ENCODE data around the gene KAZN. TPM values are rescaled to one million over a fixed set of nuclear protein-coding genes. Genes with fewer than 3 reads are reported as not detected.

KAZN gene
- total RNA-seq, 1 donor from 2014 or later = 3.7 TPM

- Histone ChIP-seq H3K9ac (ENCODE audit: low read depth in 1 of 3, low read length in 3 of 3) (no peak overlapping the region), H3K36me3 (ENCODE audit: control insufficient read depth in 3 of 3, insufficient read depth in 3 of 3, low read length in 3 of 3) (no peaks in the 10 kb centered on the region), H3K27ac (ENCODE audit: low read depth, low read length) (no peak overlapping the region), H3K27me3 (ENCODE audit: control insufficient read depth in 3 of 3, insufficient read depth in 3 of 3, low read length in 3 of 3) (peaks cover 3 to 9% (median 7%) of the 10 kb centered on the region in 3 donors), H3K4me1 (ENCODE audit: control insufficient read depth in 3 of 3, insufficient read depth in 3 of 3, low read length in 3 of 3) (no peaks in the 10 kb centered on the region), H3K9me3 (ENCODE audit: control insufficient read depth in 3 of 3, low read length in 3 of 3) (no peaks in the 10 kb centered on the region), H3K4me3 (ENCODE audit: low read length in 3 of 3) (no peak overlapping the region)
Measured at GRCh38 chr1:14795589-14795988, 197.1 kb downstream of the KAZN start.

GRCh38 chr1:14800014-14800413 is 201.5 kb downstream of the KAZN start:
- Histone ChIP-seq H3K9ac (ENCODE audit: low read depth in 1 of 3, low read length in 3 of 3) (no peak overlapping the region), H3K9me3 (ENCODE audit: control insufficient read depth in 3 of 3, low read length in 3 of 3) (peaks cover 0 to under 1% (median 0%) of the 10 kb centered on the region in 3 donors), H3K4me1 (ENCODE audit: control insufficient read depth in 3 of 3, insufficient read depth in 3 of 3, low read length in 3 of 3) (no peaks in the 10 kb centered on the region), H3K36me3 (ENCODE audit: control insufficient read depth in 3 of 3, insufficient read depth in 3 of 3, low read length in 3 of 3) (no peaks in the 10 kb centered on the region), H3K27ac (ENCODE audit: low read depth, low read length) (no peak overlapping the region), H3K4me3 (ENCODE audit: low read length in 3 of 3) (no peak overlapping the region), H3K27me3 (ENCODE audit: control insufficient read depth in 3 of 3, insufficient read depth in 3 of 3, low read length in 3 of 3) (peaks cover 0 to 10% (median 0%) of the 10 kb centered on the region in 3 donors)

- Histone ChIP-seq H3K4me1 (ENCODE audit: control insufficient read depth in 3 of 3, insufficient read depth in 3 of 3, low read length in 3 of 3) (no peaks in the 10 kb centered on the region), H3K27me3 (ENCODE audit: control insufficient read depth in 3 of 3, insufficient read depth in 3 of 3, low read length in 3 of 3) (peaks cover 0 to 10% (median 0%) of the 10 kb centered on the region in 3 donors), H3K36me3 (ENCODE audit: control insufficient read depth in 3 of 3, insufficient read depth in 3 of 3, low read length in 3 of 3) (no peaks in the 10 kb centered on the region), H3K9me3 (ENCODE audit: control insufficient read depth in 3 of 3, low read length in 3 of 3) (peaks cover 0 to 2% (median 0%) of the 10 kb centered on the region in 3 donors), H3K9ac (ENCODE audit: low read depth in 1 of 3, low read length in 3 of 3) (no peak overlapping the region), H3K27ac (ENCODE audit: low read depth, low read length) (no peak overlapping the region), H3K4me3 (ENCODE audit: low read length in 3 of 3) (no peak overlapping the region)
Measured at GRCh38 chr1:14800500-14801076, 202.1 kb downstream of the KAZN start.

- Histone ChIP-seq H3K4me3 (ENCODE audit: low read length in 3 of 3) (no peak overlapping the region), H3K9me3 (ENCODE audit: control insufficient read depth in 3 of 3, low read length in 3 of 3) (peaks cover 8 to 19% (median 8%) of the 10 kb centered on the region in 3 donors), H3K27ac (ENCODE audit: low read depth, low read length) (no peak overlapping the region), H3K36me3 (ENCODE audit: control insufficient read depth in 3 of 3, insufficient read depth in 3 of 3, low read length in 3 of 3) (no peaks in the 10 kb centered on the region), H3K9ac (ENCODE audit: low read depth in 1 of 3, low read length in 3 of 3) (no peak overlapping the region), H3K4me1 (ENCODE audit: control insufficient read depth in 3 of 3, insufficient read depth in 3 of 3, low read length in 3 of 3) (no peaks in the 10 kb centered on the region), H3K27me3 (ENCODE audit: control insufficient read depth in 3 of 3, insufficient read depth in 3 of 3, low read length in 3 of 3) (peaks cover 0 to 10% (median 0%) of the 10 kb centered on the region in 3 donors)
Measured at GRCh38 chr1:14803002-14803789, 204.7 kb downstream of the KAZN start.

GRCh38 chr1:14804626-14805025 is 206.1 kb downstream of the KAZN start:
- H3K4me1 ChIP-seq (ENCODE audit: control insufficient read depth in 3 of 3, insufficient read depth in 3 of 3, low read length in 3 of 3) = no peaks in the 10 kb centered on the region
- no peak overlapping the region for H3K9ac ChIP-seq (ENCODE audit: low read depth in 1 of 3, low read length in 3 of 3)
- peaks cover 8 to 21% (median 8%) of the 10 kb centered on the region in 3 donors for H3K9me3 ChIP-seq (ENCODE audit: control insufficient read depth in 3 of 3, low read length in 3 of 3)
- H3K27me3 ChIP-seq (ENCODE audit: control insufficient read depth in 3 of 3, insufficient read depth in 3 of 3, low read length in 3 of 3) = peaks cover 0 to 10% (median 0%) of the 10 kb centered on the region in 3 donors
- no peaks in the 10 kb centered on the region for H3K36me3 ChIP-seq (ENCODE audit: control insufficient read depth in 3 of 3, insufficient read depth in 3 of 3, low read length in 3 of 3)
- no peak overlapping the region for H3K27ac ChIP-seq (ENCODE audit: low read depth, low read length)
- no peak overlapping the region for H3K4me3 ChIP-seq (ENCODE audit: low read length in 3 of 3)

- peaks cover 0 to 10% (median 0%) of the 10 kb centered on the region in 3 donors for H3K27me3 ChIP-seq (ENCODE audit: control insufficient read depth in 3 of 3, insufficient read depth in 3 of 3, low read length in 3 of 3)
- H3K4me3 ChIP-seq (ENCODE audit: low read length in 3 of 3) = no peak overlapping the region
- H3K27ac ChIP-seq (ENCODE audit: low read depth, low read length) = no peak overlapping the region
- peaks cover 8 to 21% (median 8%) of the 10 kb centered on the region in 3 donors for H3K9me3 ChIP-seq (ENCODE audit: control insufficient read depth in 3 of 3, low read length in 3 of 3)
- no peaks in the 10 kb centered on the region for H3K36me3 ChIP-seq (ENCODE audit: control insufficient read depth in 3 of 3, insufficient read depth in 3 of 3, low read length in 3 of 3)
- H3K4me1 ChIP-seq (ENCODE audit: control insufficient read depth in 3 of 3, insufficient read depth in 3 of 3, low read length in 3 of 3) = no peaks in the 10 kb centered on the region
- no peak overlapping the region for H3K9ac ChIP-seq (ENCODE audit: low read depth in 1 of 3, low read length in 3 of 3)
Measured at GRCh38 chr1:14806772-14807171, 208.3 kb downstream of the KAZN start.

- no peaks in the 10 kb centered on the region for H3K36me3 ChIP-seq (ENCODE audit: control insufficient read depth in 3 of 3, insufficient read depth in 3 of 3, low read length in 3 of 3)
- no peaks in the 10 kb centered on the region for H3K4me1 ChIP-seq (ENCODE audit: control insufficient read depth in 3 of 3, insufficient read depth in 3 of 3, low read length in 3 of 3)
- peaks cover 8 to 21% (median 8%) of the 10 kb centered on the region in 3 donors for H3K9me3 ChIP-seq (ENCODE audit: control insufficient read depth in 3 of 3, low read length in 3 of 3)
- no peak overlapping the region for H3K27ac ChIP-seq (ENCODE audit: low read depth, low read length)
- H3K9ac ChIP-seq (ENCODE audit: low read depth in 1 of 3, low read length in 3 of 3) = no peak overlapping the region
- H3K27me3 ChIP-seq (ENCODE audit: control insufficient read depth in 3 of 3, insufficient read depth in 3 of 3, low read length in 3 of 3) = peaks cover 0 to 2% (median 0%) of the 10 kb centered on the region in 3 donors
- H3K4me3 ChIP-seq (ENCODE audit: low read length in 3 of 3) = no peak overlapping the region
Measured at GRCh38 chr1:14808768-14809167, 210.3 kb downstream of the KAZN start.

GRCh38 chr1:14809191-14809981 is 210.9 kb downstream of the KAZN start:
- Histone ChIP-seq H3K4me1 (ENCODE audit: control insufficient read depth in 3 of 3, insufficient read depth in 3 of 3, low read length in 3 of 3) (no peaks in the 10 kb centered on the region), H3K9ac (ENCODE audit: low read depth in 1 of 3, low read length in 3 of 3) (no peak overlapping the region), H3K27ac (ENCODE audit: low read depth, low read length) (no peak overlapping the region), H3K36me3 (ENCODE audit: control insufficient read depth in 3 of 3, insufficient read depth in 3 of 3, low read length in 3 of 3) (no peaks in the 10 kb centered on the region), H3K27me3 (ENCODE audit: control insufficient read depth in 3 of 3, insufficient read depth in 3 of 3, low read length in 3 of 3) (no peaks in the 10 kb centered on the region), H3K4me3 (ENCODE audit: low read length in 3 of 3) (no peak overlapping the region), H3K9me3 (ENCODE audit: control insufficient read depth in 3 of 3, low read length in 3 of 3) (peaks cover 8 to 21% (median 8%) of the 10 kb centered on the region in 3 donors)

- H3K27ac ChIP-seq (ENCODE audit: low read depth, low read length) = no peak overlapping the region
- no peaks in the 10 kb centered on the region for H3K36me3 ChIP-seq (ENCODE audit: control insufficient read depth in 3 of 3, insufficient read depth in 3 of 3, low read length in 3 of 3)
- H3K9ac ChIP-seq (ENCODE audit: low read depth in 1 of 3, low read length in 3 of 3) = no peak overlapping the region
- no peaks in the 10 kb centered on the region for H3K4me1 ChIP-seq (ENCODE audit: control insufficient read depth in 3 of 3, insufficient read depth in 3 of 3, low read length in 3 of 3)
- H3K27me3 ChIP-seq (ENCODE audit: control insufficient read depth in 3 of 3, insufficient read depth in 3 of 3, low read length in 3 of 3) = peaks cover 0 to 2% (median 0%) of the 10 kb centered on the region in 3 donors
- H3K9me3 ChIP-seq (ENCODE audit: control insufficient read depth in 3 of 3, low read length in 3 of 3) = peaks cover 8 to 18% (median 8%) of the 10 kb centered on the region in 3 donors
- H3K4me3 ChIP-seq (ENCODE audit: low read length in 3 of 3) = no peak overlapping the region
Measured at GRCh38 chr1:14810595-14811361, 212.3 kb downstream of the KAZN start.
